NCI-H1436 treated with DMSO at 0.1 percent for 48 hours (cell line): ENCODE results near the gene VGLL4.

Source experiments
- DNase-seq: peaks from one replicate; lab custom pipeline; 2025; lab: John Stamatoyannopoulos, UW

Gene VGLL4

DNA sequence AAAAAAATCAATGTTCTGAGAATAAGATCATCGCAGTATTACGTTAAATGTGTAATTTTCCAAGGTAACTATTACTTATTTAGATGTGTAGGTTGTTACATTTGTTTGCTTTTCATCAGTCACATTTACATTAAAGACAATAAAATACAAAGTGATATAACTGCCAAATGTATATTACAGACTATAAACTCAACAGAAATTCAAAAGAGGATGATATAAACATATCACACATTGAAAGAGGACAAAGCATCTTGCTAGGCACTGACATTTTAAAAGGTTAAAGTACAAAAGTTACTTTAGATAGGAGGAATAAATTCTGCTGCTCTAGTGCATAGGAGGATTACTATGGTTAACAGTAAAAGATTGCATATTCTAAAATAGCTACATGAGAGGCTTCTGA lies 16.1 kb downstream of the VGLL4 start:
- DNase-seq, result no peak

DNA sequence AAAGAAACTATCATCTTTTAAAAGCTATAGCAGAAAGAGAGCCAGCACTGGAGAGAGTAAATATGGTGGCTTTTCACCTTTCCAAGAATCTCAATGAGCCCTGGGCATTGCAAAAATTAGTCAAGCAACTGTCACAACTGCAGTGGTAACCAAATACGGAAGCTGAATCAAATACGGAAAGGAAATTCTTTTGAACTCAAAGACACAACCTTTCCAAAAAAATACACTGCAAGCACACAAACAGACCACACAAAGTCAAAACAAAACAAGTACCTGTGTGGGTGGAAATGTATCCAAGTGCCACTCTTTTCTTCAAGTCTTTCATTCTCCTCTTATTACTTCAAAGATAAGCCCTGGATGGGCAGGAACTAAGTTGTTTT lies 17.6 kb downstream of the VGLL4 start:
- DNase-seq, result no peak

DNA sequence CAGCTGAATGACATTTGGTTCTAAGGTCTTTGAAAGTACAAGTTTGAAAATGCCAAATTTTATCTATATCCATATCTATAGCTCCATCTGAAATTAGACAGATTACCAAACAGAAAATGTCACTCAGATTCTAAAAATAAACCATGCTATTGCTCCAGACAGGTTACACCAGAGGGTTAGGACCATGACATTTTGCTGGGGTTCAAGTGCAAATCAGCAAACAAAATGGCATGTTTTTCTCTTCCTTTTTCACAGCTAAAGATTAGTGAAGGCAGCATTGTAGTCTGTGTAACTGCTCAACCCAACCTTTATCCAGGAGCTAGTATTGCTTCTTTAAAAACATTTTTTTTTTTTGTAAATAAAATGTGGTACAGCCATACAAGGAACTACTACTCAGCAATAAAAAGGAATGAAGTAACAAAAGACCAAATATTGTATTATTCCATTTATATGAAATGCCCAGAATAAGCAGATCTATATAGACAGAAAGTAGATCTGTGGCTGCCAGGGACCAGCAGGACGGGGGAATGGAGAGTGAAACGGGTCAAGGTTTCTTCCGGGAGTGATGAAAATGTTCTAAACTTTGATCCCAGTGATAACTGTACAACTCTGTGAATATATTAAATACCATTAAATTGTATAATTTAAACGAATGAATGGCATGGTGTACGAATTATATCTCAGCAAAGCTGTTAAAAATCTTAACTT lies 18.2 kb downstream of the VGLL4 start:
- DNase-seq, result no peak

DNA sequence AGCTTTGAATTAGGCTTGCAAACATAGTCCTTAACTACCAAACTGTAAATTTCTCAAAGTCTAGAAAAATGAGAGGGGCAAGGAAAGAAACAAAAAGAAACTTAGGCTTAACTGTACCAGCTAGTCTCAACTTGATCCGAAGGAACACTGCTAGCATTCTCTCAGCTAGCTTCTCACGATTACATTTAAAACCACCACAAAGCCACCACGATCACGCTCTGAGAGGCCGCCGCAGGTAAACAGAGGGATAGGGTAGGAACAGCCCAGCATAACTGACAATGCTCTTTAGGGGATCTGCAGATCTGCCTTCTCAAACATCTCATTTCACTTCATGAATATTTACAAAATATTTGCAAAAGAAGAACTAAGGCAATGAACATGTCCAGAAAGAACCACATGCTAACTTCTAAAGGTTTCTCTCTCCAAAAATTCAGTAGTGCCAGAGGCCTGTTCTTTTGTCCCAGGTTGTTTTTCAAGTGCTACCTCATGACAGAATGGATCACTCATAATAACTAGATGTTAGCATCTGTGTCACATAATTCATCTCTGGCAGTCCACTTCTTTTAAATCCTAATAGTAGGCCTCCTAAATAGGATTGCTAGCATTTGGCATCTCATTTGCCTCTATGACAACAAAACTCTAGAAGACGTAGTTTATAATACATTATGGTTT lies 18.9 kb downstream of the VGLL4 start:
- no peak for DNase-seq

DNA sequence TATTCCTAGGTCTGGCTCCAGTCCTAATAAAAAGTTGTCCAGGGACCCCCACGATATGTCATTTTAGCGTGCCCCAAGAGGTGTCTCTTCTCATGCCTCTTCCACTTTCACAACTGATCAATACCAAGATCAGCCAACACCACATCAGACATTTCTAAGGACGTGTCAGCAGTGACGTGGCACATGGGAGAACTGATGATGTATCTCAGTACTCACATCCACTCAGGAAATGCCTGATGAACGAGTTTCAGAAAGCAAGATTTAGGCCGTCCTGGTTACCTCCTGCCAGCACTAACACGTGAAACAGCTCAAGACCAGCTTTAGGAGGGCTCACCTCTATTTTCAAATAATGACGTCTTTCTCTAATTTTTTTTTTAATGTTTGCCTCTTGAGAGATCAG lies 19.6 kb downstream of the VGLL4 start:
- no peak for DNase-seq

DNA sequence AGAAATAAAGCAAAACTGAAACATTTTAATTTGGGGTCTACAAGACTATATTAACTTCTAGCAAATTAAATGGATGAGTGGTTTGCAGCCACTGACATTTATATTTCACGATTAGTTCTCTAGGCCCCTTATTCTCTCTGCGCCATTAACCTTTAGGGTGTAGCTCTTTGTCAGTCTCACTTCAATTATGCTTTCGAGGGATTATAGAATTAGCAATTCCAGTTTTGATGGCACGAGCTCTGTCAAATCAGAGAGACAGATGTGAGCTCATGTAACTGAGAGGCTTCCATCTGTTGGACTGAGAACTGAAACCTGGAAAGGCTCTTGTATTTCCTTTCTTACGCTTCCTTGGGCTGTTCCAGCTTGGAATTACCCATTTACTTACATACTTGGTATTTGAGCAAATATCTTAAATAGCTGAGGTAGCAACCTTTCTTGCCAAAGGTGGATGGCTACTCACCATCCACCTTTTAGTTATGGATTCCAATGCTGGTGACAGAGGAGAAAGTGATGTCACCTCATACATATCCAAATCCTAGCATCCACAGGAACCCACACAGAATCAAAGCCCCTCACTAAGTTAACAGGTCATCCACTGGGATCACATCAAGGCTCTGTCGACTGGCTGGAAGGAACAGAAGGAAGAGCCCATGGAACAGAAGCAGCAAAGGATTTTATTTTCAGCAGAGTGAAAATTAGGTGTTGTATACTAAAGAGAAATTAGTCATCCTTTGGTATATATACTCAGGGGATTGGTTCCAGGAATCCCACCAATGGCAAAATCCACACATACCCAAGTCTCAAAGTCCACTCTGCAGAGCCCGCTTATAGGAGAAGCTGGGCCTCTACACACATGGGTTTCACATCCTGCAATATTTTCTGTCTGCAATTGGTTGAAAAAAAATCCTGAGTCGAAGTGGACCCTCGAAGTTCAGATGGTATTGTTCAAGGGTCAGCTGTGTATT lies 20.8 kb downstream of the VGLL4 start:
- DNase-seq, result no peak

DNA sequence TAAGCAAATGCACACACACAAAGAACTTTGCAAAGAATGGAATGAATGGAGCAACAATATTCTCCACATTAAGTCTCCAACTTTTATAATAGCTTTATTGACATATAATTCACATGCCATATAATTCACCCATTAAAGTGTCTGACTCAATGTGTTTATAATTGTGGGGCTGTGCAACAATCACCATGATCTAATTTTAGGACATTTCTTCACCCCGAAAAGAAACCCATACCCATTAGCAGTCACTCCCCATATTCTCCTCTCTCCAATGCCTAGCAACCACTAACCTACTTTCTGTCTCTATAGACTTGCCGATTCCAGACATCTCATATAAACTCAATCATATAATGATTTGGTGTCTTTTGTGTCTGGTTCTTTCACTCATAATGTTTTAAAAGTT lies 22.6 kb downstream of the VGLL4 start:
- DNase-seq, result no peak

DNA sequence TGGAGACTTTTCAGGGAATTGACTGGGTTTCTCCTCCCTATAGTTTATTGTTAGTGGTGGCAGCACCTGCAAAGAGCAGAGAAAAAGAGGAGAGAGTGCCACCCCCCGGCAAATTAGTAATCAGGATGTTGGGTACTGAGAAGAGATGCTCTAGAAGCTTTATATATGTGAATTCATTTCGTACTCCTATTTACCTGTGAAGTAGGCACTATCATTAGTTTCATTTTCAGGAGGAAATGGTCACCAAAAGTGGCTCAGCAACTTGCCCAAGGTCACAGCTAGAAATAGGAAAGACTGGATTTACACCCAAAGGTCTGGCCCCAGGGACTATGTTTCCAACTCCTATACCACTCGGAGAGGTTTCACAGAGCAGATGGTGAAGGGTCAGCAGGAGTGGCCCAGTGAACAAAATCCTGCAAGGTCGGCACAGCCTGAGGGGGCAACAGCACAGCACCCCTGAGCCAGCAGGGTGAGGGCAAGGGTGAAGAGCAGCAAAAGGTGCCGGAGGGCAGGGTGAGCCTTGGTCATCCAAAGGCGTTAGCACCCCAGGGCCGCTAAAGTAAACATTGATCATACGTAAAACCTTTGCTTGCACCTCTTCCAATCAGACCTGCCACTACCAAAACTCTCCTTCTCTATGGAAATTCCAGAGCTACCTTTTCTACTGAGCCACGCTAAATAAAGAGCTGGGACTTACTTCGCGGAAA lies 23.6 kb downstream of the VGLL4 start:
- DNase-seq, result no peak

DNA sequence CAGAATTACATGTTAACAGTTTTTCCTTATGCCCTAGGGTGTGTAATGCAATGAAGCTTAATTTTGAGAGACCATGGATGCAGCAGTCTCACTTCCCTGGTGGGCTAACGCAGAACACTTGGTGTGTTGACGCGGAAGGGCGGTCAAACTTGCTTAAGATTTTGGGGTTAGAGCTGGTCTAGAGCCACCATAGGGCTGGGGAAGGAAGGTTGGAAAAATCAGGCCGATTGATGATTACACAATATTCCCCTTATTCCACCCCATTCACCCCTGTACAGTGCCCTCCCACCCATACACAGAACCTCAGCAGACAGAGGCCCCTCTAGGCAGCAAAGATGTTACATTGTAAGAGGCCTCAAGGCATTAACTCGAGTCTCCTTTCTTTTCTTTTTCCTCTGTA lies 24.3 kb downstream of the VGLL4 start:
- DNase-seq, result no peak

DNA sequence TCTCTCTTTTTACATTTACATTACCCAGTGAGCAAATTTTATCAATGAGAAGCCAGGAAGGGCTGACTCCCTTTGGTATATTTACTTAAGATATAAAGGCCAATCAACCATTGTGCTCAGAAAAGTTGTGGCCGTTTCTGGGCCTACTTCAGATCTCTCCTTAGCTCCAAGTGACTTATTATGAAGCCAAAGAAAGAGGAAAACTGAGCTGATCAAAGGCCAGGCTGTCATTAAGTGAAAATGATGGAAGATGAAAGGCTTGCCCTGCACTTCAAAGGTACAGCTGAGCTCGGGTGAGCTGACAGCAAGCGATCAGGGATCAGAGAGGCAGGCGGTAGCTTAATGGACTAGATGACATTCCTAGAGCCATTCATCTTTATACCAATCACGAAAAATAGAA lies 24.8 kb downstream of the VGLL4 start:
- no peak for DNase-seq

DNA sequence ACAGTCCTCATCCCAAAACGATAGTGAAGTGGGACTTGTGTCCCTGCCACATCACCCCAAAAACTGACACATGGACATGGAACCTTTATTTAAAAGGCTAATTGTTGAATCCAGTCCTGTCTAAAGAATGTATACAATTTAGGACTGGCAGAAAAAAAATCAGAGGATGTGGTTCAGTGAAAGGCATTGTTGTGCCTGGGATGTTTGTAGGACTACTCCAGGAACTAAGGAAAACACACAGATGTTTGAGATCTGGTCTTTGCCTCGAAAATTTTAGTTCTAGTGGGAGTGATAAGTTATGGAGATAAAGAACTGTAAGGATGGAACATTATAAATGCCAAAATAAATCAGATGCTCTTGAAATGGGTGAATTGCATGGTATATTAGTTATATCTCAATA lies 27.2 kb downstream of the VGLL4 start:
- DNase-seq, result no peak

DNA sequence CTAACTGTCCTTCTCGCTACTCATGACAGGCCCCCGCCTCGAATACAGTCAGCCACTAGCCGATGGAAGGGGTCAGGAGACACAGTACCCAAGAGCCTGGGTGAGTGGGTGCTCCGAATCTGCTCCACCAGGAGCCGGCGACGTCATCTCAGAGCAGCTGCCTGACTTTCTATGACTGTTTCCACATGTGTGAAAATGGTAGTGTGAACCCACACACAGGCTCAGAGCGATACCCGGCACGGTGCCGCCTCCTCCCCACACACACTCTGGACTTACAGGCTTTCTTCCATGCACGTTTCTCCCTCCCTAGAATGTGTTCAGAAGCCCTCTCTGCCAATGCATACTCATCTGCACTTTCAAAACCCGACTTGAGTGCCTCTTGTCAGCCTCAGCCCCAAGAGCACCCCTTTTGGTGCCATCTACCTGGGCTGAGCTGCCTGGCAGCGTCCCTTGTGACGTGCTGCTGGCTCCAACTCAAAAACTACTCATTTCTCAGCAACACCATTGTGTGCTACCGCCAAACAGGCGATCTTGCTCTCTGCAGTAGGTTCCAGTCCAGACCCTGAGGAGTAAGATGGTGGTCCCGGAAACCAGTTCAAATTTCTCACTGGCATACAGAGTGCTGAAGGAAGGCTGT lies 29.7 kb downstream of the VGLL4 start:
- no peak for DNase-seq

DNA sequence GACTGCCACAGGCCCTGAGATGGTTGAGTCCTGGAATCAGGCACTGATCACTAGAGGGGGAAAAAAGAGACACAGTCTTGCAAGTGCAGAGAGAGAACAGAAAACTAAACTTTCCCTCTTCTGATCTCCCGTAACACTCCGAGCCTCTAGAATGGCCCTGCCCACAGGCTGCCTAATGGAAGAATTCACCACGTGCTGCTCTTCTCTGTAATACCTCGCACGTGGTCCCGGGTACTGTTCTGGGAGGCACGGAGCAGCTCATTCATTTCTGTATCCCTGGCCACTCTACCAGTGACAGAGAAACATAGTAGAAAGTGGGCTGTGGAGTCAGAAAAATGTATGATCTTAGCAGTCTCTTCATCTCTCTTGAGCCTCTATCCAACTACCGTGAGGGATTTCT lies 30.4 kb downstream of the VGLL4 start:
- DNase-seq, result no peak

DNA sequence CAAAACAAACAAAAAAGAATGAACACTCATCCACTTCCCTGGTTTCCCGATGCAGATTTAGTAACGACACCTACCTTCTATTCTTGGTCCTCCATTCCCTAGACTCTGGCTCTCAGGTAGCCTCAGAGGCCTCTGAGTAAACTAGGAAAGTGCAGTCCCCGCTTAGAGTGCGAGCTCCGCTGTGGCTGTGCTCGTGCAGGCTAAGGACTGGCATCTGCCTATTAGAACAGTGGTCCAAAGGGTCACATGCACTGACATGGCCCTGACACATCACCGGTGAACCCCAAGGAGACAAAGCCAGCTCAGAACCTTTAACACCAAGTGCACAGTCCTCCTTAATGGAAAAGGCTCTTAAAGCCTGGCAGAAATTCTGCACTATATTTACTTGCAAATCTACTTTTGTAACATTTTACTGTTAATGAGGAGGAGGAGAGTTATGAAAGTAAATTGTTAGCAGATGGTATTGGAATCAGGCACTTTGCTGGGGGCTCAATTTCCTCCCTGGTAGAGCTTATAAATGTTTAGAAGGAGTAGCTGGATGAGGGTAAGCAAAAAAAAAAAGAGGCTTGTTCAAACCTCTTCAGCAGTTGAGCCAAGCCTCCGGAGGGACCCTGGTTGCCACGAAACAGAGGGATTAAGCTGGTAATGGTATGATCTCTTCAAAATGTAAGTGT lies 31.1 kb downstream of the VGLL4 start:
- DNase-seq, result no peak

DNA sequence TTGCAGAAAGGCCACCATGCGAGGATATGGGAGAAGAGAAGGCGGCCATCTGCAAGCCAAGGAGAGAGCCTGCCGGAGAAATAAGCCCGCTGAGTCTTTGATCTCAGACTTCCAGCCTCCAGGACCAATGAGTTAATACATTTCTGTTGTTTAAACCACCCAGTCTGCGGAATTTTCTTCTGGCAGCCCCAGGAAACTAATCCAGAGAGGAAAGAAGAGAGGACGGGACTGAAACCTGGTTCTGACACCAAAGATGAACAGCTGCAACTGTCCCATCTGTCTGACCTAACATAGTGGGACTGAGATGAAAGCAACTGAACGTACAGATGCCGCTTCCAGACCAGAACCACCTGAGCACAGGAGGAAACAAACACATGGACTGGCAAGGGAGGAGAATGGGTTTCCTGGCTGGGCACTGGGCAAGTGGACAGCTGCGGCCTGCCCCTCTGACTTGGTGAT lies 32.3 kb downstream of the VGLL4 start:
- DNase-seq, result no peak

DNA sequence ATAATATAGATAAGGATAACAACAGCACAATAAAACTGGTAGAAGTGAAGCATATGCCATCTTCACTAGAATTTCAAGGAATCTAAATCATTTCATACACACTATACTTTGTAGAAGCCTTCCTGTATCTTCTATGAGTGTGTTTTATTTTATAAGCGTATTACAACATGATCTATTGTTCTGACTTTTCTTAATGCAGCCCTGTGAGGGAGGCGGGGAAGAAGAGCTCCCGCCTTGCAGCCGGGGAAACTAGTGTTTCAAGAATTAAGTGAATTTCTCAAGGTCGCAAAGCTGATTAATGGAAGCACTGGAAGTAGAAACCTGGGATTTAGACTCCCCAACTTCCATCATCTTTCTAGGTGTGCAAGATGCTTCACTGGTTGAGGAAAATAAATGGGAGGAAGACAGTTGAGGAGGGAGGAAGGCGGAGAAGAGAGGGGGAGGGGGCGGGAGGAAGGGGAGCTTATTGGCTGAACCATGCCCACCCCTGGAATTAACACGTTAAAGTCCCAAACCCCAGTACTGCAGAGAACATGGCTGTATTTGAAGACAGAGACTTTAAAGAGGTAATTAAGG lies 32.9 kb downstream of the VGLL4 start:
- no peak for DNase-seq

DNA sequence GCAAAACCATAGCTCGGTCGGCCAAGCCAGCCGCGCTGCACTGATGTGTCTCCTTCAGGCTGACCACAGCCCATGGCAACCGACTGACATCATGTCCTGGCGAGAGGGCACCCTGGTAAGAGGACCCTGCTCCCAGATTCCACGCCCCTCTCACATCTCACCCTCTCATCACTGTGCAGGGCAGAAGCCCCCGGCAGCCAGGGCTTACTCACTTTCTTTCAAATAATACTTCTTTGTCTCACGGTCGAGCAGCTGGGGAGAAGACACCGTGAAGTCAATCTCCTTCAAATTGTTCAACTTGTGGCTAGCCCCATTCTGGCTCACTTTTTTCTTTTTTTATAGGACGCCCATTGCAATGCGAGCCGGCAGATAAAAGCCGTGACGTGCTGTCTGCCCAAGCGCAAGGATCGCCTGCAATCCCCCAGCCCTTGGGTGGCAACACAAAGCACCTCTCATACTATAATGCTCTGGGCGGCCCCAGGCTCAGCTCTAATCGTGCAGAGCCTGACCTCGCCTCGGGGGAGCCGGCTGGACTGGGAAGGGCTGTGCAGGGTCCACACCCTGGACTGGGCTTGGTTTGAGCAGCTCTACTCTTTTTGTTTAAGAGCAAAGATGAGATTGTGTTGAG lies 33.6 kb downstream of the VGLL4 start:
- no peak for DNase-seq

DNA sequence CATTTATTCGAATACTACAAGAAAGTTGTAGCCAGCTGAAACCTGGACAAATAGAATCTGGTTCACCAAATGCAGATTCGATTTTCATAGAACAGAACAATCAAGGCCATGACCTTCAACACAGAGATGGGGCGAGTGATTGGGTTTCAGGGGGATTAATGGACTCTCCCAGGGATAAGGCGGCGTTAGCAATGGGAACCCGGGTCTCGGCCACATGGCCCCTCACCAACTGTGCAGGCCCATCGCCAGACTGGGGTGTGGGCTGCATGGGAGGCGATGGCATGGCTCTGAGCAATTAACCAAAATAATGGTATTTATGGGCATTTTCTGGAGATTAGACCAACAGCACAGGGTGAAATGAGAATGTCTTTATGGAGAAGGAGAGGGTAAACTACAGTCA lies 34.2 kb downstream of the VGLL4 start:
- no peak for DNase-seq

DNA sequence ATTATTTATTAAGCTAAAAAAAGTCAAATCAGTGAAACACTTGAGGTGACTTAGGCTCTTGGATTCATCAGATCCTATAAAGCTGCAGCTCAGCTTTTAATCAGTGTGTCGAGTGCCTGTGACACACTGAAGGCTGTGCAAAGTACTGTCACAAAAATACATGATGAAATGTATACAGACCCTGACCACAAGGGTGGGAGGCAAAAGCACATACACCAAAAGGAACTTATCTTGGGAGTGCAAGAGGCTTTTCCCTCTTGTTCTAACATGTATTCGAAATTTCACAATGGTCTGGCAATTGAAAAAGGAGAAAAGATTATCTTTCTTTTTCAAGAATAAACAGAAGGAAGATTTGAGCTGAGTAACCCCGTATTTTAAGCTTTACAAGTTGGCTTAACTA lies 35.9 kb downstream of the VGLL4 start:
- no peak for DNase-seq

DNA sequence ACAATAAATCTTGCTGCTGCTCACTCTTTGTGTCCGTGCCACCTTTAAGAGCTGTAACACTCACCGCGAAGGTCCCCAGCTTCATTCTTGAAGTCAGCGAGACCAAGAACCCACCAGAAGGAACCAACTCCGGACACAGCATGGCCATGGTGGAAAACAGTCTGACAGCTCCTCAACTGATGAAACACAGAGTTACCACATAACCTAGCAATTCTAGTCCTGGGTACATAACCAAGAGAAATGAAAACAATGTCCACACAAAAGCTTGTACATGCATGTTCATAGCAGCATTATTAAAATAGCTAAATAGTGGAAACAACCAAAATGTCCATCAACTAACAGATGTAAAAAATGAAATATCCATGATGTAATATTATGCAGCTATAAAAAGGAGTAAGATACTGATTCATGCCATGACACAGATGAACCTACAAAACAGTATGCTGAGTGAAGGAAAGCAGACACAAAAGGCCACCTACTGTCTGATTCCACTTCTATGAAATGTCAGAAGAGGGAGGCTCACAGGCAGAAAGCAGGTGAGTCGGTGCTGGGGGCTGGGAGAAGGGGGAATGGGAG lies 36.8 kb downstream of the VGLL4 start:
- DNase-seq, result no peak
